ENCODE results near the gene ATR.
"Not testable (repeated sequence)": the region's sequence is repeated elsewhere in the genome, so short reads cannot be mapped to it uniquely, and the experiment has no call there.

Gene ATR

DNA sequence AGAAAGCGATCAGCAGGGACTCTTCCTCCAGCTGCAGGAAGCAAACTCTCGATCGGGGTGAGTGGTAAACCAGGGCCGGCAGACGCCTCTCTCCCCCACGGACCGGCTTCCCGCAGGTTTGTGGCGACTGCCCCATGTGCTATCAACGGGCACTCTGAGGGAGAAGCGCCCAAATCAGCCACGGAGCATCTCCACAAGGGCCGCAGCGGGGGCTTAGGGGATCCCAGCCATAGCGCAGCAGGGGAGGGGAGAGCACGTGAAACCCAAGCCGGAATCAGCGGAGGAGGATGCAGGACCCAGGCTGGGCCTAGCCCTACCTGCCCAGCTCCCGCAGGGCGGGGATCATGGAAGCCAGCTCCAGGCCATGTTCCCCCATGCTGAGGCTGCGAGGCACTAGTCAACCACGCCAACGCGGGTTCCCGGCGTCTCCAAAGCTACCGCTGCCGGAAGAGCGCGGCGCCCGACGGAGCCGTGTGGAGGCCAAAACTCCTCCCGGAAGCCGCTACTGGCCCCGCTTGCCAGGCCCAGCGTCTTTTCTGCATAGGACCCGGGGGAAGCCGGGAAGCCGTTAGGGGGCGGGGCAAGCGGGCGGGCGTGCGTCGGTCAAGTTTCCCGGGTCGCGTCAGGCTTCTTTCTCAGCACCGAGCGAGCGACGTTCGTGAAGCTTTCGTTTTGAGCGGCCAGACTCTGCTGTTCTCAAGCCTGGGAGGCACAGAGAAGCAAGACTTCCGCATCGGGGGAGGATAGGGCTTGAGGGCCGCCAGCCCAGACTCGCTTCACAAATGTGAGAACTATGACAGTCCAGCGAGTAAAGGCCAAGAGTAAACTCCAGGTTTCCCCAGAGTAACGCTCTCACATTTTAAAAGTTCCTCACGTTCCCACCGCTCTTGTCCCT is at the start of gene ATR:
TSS of gene ATR (minus strand) at position 405 of the 895 bp plus-strand sequence. CDS start at position 376, 29 bp downstream.
- no peaks in the 10 kb centered on the region for H3K36me3 ChIP-seq (ENCODE audit: insufficient read depth, low read length)
- peaks cover 5% of the 10 kb centered on the region for H3K4me1 ChIP-seq (ENCODE audit: insufficient read depth, low read length)
- peak within 1 kb of the TSS; percentile 87 for H3K9ac ChIP-seq (ENCODE audit: low read depth, low read length)
- no peaks in the 10 kb centered on the region for H3K9me3 ChIP-seq (ENCODE audit: control insufficient read depth, insufficient read depth, low read length)

DNA sequence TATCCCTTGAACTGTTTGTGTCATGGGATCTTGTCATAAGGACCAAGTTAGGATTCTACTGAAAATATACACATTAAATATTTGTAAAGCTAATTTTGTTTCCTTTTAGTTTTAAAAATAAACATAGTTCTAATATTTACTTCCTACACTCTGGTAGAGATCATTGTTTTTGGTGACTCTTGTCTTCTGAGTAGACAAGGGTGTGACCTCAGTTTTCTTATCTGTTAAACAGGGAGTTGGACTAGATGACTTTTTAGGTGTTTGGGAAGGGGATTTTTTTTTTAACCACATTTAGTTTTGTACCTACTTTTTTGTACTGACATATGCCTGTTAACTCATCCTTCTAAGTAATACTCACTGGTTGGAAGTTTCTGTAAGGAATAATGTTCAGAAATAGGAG is 48.4 kb upstream of the ATR start:
- H3K36me3 ChIP-seq (ENCODE audit: insufficient read depth, low read length) = no peaks in the 10 kb centered on the region
- no peaks in the 10 kb centered on the region for H3K9me3 ChIP-seq (ENCODE audit: control insufficient read depth, insufficient read depth, low read length)
- H3K9ac ChIP-seq (ENCODE audit: low read depth, low read length) = no peak overlapping the region
- no peaks in the 10 kb centered on the region for H3K4me1 ChIP-seq (ENCODE audit: insufficient read depth, low read length)

DNA sequence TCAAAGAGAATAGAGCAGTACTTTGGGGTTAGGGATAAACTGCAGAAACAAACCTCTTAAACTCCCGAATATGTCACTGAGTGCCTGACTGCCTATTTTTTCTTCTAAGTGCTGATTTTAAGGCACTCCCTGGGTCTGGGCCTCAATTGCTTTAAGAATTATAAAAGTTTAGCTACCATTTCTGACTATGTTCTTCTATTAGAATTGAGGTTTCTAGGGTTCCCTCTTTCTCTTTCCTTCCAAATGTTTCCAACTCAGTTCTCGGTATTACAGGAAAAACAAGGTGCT is 46.6 kb upstream of the ATR start:
- Histone ChIP-seq H3K36me3 (ENCODE audit: insufficient read depth, low read length) (no peaks in the 10 kb centered on the region), H3K9ac (ENCODE audit: low read depth, low read length) (no peak overlapping the region), H3K9me3 (ENCODE audit: control insufficient read depth, insufficient read depth, low read length) (no peaks in the 10 kb centered on the region), H3K4me1 (ENCODE audit: insufficient read depth, low read length) (no peaks in the 10 kb centered on the region)

DNA sequence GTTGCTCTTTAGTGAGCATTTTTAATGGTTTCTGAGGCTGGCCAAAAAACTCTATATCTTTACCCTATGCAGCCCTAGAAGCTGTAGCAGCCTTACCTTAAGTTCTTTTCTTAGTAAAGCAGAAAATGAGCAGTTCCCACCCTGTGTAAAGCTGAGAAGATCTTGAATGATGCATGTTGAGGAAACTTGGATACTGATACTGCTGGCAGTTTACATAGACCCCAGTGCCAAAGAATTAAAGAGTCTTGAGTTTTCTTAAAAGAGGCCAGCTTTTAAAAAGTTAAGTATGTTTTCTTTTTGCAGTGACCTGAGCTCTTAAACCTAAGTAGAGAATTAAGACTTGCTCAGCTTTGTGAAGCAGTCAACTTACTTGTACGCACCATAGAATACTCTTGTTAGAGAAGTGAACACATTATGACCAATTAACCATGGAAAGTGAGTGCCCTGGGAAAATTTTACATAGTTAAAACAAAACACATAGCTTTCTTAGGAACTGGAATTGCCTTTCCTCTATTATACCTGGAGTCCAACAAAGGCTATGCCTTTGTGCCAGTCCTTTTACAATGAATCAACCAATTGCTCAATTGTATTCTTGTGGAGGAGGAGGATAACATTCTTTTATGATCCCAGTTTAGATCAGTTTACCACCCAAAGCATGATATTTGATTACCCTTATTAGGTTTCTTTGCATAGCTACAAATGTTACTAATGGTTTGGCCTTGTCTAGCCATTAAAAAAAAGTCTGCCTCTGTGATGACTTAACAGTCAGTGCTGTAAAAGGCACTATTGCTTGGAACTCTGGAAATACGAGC is 46.0 kb upstream of the ATR start:
- Histone ChIP-seq H3K36me3 (ENCODE audit: insufficient read depth, low read length) (no peaks in the 10 kb centered on the region), H3K4me1 (ENCODE audit: insufficient read depth, low read length) (no peaks in the 10 kb centered on the region), H3K9me3 (ENCODE audit: control insufficient read depth, insufficient read depth, low read length) (no peaks in the 10 kb centered on the region), H3K9ac (ENCODE audit: low read depth, low read length) (no peak overlapping the region)

DNA sequence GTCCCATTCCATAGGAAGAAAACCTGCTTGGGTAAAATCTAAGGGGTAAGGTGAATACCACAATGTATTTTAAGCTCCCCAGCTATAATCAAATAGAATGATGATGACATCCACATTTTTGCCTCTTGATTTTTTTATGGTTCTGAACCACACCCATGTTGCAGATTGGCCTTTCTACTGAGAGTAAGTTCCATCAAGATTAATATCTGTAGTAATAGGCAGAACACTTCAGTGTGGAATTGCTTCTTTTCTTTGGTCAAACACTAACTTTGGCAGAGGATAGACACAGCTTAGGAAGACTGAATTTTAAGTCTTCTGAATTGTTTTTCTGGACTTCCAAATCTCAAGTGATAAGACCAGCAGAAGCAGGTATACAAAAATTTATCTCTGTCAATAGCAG is 44.7 kb upstream of the ATR start:
- no peak overlapping the region for H3K9ac ChIP-seq (ENCODE audit: low read depth, low read length)

DNA sequence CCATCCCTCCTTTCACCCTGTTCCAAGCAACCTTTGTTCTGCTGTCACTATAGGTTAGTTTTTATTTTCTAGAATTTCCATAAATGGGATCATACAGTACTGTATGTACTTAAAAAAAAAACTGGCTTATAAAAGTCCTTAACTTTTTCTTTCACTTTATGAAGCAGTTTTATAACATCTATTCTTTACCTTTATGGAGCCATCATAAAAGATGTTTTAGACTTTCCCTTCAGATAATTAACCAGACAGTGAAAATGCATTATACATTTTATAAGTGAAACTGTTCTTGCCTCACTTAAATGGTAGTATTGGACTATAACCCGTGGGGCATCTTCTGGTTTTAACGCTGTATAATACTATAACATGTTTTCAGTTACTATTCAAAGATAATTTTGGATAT is 43.9 kb upstream of the ATR start:
- H3K9me3 ChIP-seq (ENCODE audit: control insufficient read depth, insufficient read depth, low read length) = no peaks in the 10 kb centered on the region
- H3K36me3 ChIP-seq (ENCODE audit: insufficient read depth, low read length) = no peaks in the 10 kb centered on the region

More for the DNA sequence above, 44.7 kb upstream of the ATR start:
- H3K36me3 ChIP-seq (ENCODE audit: insufficient read depth, low read length) = no peaks in the 10 kb centered on the region
- no peaks in the 10 kb centered on the region for H3K4me1 ChIP-seq (ENCODE audit: insufficient read depth, low read length)
- H3K9me3 ChIP-seq (ENCODE audit: control insufficient read depth, insufficient read depth, low read length) = no peaks in the 10 kb centered on the region

DNA sequence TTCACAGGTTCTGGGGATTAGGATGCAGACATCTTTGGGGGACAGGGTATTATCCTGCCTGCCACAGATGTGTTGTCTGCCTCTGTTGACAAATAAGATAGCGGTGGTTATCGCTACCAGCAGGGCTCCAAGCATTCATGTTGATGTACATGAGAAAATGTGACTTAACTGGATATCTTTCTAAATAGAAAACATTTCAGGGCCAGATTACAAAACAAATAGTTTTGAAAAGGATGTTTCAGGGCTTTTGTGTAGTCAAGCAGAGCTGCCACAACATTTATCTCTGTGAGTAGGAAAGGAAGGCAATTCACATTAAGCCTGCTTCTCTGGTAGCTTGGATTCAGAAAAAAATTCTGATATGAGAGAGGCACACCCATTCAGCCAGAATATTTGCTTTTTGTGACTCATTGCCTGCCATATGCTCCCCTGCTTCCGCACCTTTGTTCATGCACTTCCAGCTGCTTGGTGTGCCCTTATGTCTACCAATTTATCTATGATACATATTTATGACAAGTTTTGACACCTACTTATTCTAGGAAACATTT is 40.5 kb upstream of the ATR start:
- no peak overlapping the region for H3K9ac ChIP-seq (ENCODE audit: low read depth, low read length)
- no peaks in the 10 kb centered on the region for H3K36me3 ChIP-seq (ENCODE audit: insufficient read depth, low read length)
- no peaks in the 10 kb centered on the region for H3K9me3 ChIP-seq (ENCODE audit: control insufficient read depth, insufficient read depth, low read length)
- H3K4me1 ChIP-seq (ENCODE audit: insufficient read depth, low read length) = no peaks in the 10 kb centered on the region

More for the DNA sequence above, 43.9 kb upstream of the ATR start:
- H3K9ac ChIP-seq (ENCODE audit: low read depth, low read length) = no peak overlapping the region
- no peaks in the 10 kb centered on the region for H3K4me1 ChIP-seq (ENCODE audit: insufficient read depth, low read length)

DNA sequence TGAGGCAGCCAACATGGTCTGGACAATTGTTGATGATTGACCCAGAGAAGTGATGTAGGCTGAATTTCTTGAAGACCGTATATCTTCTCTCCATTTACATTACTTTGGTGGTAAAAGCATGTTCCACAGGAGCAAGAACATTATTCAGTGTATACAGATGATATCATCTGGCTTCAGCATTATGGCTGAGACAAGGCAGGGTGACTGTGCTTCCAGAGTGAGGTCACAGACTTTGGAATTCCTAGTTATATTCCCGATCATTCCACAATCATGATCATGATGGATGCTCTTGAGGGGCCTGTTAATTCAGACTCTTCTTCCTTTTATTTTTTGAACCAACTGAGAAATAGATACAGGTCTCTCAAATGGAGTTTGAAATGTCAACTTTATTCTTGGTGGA is 36.6 kb upstream of the ATR start:
- Histone ChIP-seq H3K9ac (ENCODE audit: low read depth, low read length) (no peak overlapping the region), H3K36me3 (ENCODE audit: insufficient read depth, low read length) (no peaks in the 10 kb centered on the region), H3K4me1 (ENCODE audit: insufficient read depth, low read length) (no peaks in the 10 kb centered on the region), H3K9me3 (ENCODE audit: control insufficient read depth, insufficient read depth, low read length) (no peaks in the 10 kb centered on the region)

DNA sequence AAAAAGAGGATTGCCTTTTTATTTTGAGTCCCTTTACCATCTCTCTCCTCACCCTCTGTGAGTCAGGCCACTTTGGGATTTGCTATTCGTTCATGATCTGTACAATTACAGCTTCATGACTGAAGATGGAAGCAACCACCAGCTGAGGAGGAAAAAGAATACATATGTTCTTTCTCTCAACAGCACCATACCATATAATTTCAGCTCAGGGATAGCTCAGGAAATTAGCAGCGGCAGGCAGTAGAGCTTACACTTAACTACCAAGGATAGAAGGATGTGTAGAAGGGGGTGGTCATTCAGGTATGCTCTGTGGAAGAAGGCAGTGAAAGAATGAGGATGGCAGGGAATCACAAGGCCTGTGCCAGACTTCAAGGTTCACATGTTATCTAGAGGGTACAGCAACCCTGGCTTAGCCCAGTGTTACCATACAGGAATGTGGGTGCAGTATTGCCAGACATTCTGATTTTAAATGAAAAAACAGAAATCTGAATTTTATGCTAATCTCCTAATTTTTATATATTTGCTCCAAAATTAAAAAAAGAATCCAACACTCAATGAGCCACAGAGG is 35.6 kb upstream of the ATR start:
- H3K4me1 ChIP-seq (ENCODE audit: insufficient read depth, low read length) = no peaks in the 10 kb centered on the region
- no peaks in the 10 kb centered on the region for H3K9me3 ChIP-seq (ENCODE audit: control insufficient read depth, insufficient read depth, low read length)
- H3K9ac ChIP-seq (ENCODE audit: low read depth, low read length) = no peak overlapping the region
- H3K36me3 ChIP-seq (ENCODE audit: insufficient read depth, low read length) = no peaks in the 10 kb centered on the region

DNA sequence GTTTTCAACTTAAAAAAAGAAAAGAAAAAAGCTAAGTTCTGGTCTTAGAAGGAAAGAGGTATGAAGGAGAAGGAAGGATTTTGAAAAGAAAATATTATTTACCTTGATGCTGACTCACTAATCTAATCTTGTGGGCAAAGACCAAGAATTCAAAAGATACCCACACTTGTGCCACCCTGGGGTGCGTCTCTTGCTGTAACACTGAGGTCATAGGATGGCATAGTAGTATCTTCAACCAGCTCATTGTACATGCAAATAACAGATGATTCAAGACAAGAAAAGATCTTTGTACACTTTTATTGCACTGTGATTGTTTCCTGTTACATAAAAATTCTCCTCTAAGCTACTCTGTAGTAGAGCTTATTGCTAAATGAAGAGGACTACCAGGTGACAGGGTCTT is 35.0 kb upstream of the ATR start:
- no peaks in the 10 kb centered on the region for H3K36me3 ChIP-seq (ENCODE audit: insufficient read depth, low read length)
- H3K9ac ChIP-seq (ENCODE audit: low read depth, low read length) = no peak overlapping the region
- H3K4me1 ChIP-seq (ENCODE audit: insufficient read depth, low read length) = no peaks in the 10 kb centered on the region
- no peaks in the 10 kb centered on the region for H3K9me3 ChIP-seq (ENCODE audit: control insufficient read depth, insufficient read depth, low read length)

DNA sequence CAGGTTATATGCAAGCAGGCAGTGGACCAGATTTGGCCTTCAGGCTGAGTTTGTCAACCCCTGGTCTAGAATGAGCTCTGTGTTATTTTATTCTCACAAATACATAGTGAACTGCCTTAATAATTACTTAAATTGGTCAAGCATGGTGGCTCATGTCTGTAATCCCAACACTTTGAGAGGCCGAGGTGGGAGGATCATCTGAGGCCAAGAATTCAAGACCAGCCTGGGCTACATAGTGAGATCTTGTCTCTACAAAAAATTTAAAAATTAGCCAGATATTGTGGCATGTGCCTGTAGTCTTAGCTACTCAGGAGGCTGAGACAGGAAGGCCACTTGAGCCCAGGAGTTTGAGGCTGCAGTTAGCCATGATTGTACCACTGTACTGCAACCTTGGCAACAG is 32.7 kb upstream of the ATR start:
- H3K9ac ChIP-seq (ENCODE audit: low read depth, low read length) = no peak overlapping the region
- H3K4me1 ChIP-seq (ENCODE audit: insufficient read depth, low read length) = no peaks in the 10 kb centered on the region
- H3K36me3 ChIP-seq (ENCODE audit: insufficient read depth, low read length) = no peaks in the 10 kb centered on the region
- H3K9me3 ChIP-seq (ENCODE audit: control insufficient read depth, insufficient read depth, low read length) = no peaks in the 10 kb centered on the region

DNA sequence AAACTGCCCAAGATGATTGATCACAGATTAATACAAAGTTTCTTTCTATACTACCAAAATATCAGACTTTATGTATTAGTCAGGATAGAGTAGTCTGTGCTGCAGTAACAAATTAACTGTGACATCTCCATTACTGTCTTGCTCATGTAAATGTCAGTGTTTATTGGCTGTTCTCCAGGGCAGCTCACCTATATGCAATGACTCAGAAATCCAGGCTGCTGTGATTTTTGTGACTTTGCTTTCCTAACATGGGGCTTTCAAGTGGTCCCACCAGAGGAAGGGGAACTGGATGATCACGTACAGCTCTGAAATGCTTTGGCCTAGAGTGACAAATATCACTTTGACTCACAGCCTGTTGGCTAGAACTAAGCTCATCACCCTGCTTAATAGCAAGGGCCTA is 30.6 kb upstream of the ATR start:
- no peaks in the 10 kb centered on the region for H3K36me3 ChIP-seq (ENCODE audit: insufficient read depth, low read length)
- H3K9ac ChIP-seq (ENCODE audit: low read depth, low read length) = no peak overlapping the region
- H3K4me1 ChIP-seq (ENCODE audit: insufficient read depth, low read length) = no peaks in the 10 kb centered on the region
- no peaks in the 10 kb centered on the region for H3K9me3 ChIP-seq (ENCODE audit: control insufficient read depth, insufficient read depth, low read length)

DNA sequence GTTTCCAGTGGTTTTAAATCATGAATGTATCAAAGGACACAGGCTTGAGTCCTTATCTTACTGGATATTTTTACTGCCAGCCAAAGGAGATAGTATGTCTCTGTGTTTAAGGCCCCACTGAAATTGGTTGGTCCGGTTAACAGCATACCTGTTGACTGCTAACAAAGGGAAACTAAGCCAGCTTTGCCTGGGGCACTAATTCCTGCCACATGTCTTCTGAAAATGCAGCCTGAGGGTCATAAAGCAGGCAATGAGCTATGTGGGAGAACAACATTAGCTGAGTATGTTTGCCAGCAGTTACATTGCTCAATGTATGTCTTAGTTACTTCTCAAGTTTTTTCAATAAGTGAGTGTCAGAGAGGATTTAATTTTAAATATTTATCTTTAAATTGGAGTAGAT is 30.1 kb upstream of the ATR start:
- Histone ChIP-seq H3K9me3 (ENCODE audit: control insufficient read depth, insufficient read depth, low read length) (no peaks in the 10 kb centered on the region), H3K4me1 (ENCODE audit: insufficient read depth, low read length) (no peaks in the 10 kb centered on the region), H3K9ac (ENCODE audit: low read depth, low read length) (no peak overlapping the region), H3K36me3 (ENCODE audit: insufficient read depth, low read length) (no peaks in the 10 kb centered on the region)

DNA sequence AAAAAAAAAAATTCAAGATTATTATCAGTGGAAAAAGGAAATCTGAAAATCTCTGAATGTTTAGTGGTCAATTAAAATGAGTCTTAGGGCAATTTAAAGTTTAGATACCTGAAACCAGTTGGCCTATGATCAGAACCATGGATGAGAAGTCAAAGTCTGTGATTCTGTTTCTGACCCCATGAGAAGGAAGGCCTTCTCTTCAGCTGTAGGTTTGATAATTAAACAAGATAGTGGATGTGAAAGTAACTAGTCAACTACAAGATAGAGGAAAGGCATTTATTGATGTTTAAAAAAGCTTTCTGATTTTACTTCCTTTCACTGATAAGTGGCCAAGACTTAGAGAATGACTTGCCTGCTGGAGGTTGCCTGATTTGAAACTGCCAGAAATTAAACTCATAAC is 26.4 kb upstream of the ATR start:
- Histone ChIP-seq H3K9me3 (ENCODE audit: control insufficient read depth, insufficient read depth, low read length) (no peaks in the 10 kb centered on the region), H3K4me1 (ENCODE audit: insufficient read depth, low read length) (no peaks in the 10 kb centered on the region), H3K9ac (ENCODE audit: low read depth, low read length) (no peak overlapping the region), H3K36me3 (ENCODE audit: insufficient read depth, low read length) (no peaks in the 10 kb centered on the region)

DNA sequence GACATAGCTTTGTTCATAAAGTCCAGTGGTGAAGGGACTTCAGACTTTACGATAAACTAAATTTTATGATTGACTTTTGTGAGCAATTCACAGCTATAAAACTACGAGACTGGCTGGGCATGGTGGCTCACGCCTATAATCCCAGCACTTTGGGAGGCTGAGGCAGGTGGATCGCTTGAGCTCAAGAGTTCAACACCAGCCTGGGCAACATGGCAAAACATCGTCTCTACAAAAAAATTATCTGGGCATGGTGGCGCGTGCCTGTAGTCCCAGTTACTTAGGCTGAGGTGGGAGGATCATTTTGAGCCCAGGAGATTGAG is 24.8 kb upstream of the ATR start:
- not testable (repeated sequence) for H3K36me3 ChIP-seq (ENCODE audit: insufficient read depth, low read length); H3K9ac ChIP-seq (ENCODE audit: low read depth, low read length); H3K9me3 ChIP-seq (ENCODE audit: control insufficient read depth, insufficient read depth, low read length); H3K4me1 ChIP-seq (ENCODE audit: insufficient read depth, low read length)
